Measurements from ENCODE around the gene EFNA1. TPM values are rescaled to one million over a fixed set of nuclear protein-coding genes. Genes with fewer than 3 reads are reported as not detected.
A peak's percentile ranks its signal among the peaks of the same experiment; 100 is the strongest.
"Not testable (repeated sequence)": the region's sequence is repeated elsewhere in the genome, so short reads cannot be mapped to it uniquely, and the experiment has no call there.

The EFNA1 gene
- total RNA-seq, 1 donor from 2014 or later, result 178 TPM

DNA sequence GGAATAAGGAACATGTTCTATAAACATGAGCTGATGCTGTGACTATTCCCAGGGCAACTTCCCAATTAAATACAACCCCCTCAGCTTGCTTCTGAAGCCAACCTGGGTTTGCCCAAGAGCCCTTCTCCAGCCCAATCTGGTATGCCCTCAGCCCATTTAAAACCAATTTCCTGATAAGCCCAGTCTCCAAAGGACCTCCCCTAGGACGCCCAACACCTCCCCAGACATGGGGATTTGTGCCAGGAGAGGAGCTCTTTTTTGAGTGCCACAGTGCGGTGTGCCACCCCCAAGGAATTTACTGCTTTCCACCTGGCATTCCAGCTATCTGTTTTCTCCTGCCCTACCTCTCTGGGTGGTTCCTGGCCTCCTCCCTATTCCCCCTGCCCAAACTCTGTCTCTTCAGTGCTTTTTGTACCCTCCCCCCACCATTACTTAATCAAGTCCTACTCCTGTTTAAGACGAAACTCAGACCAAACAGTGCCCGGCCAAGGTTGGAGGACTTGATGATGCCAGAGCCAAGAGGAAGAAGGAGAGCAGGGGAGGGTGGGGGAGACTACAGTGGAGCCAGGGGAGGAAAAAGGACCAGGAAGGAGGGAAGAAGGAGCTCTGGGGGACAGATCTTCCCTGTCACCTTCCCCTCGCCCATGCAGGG lies 11.4 kb upstream of the EFNA1 start:
- peak overlapping the region; percentile 47 for H3K27ac ChIP-seq
- H3K4me1 ChIP-seq, result no peaks in the 10 kb centered on the region
- TF ChIP-seq CTCF (IDR thresholded peaks at IDR 0.05), result no peak
- H3K36me3 ChIP-seq, result no peaks in the 10 kb centered on the region
- intact Hi-C loops (cut with DNase I), result no loop called here
- ATAC-seq (peak; percentile 85), DNase-seq (peak; percentile 84)
- H3K9me3 ChIP-seq, result no peaks in the 10 kb centered on the region
- H3K4me3 ChIP-seq, result no peak overlapping the region
- no peaks in the 10 kb centered on the region for H3K27me3 ChIP-seq

DNA sequence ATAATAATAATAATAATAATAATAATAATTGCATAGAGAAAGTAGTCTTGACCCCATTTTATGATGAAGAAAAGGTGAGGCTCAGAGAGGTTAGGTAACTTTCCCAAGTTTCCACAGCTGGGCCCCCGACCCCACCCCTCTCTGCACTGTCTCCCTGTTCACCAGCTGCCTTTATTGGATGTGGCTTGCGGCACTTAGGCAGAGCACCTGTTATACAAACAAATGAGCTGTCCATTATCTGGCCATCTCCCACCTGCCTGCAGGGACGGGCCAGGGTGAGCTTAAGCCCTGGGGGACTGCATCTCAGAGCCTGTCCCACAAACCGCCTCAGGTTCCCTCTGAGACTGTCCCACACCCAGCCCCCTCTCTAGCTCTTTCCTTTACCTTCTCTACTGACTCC lies 10.1 kb upstream of the EFNA1 start:
- Histone ChIP-seq H3K4me1 (no peaks in the 10 kb centered on the region), H3K9me3 (no peaks in the 10 kb centered on the region), H3K27ac (no peak overlapping the region), H3K4me3 (no peak overlapping the region), H3K36me3 (no peaks in the 10 kb centered on the region), H3K27me3 (no peaks in the 10 kb centered on the region)
- TF ChIP-seq CTCF (IDR thresholded peaks at IDR 0.05), result no peak
- intact Hi-C loops (cut with DNase I), result no loop called here
- DNase-seq (no peak), ATAC-seq (no peak)

DNA sequence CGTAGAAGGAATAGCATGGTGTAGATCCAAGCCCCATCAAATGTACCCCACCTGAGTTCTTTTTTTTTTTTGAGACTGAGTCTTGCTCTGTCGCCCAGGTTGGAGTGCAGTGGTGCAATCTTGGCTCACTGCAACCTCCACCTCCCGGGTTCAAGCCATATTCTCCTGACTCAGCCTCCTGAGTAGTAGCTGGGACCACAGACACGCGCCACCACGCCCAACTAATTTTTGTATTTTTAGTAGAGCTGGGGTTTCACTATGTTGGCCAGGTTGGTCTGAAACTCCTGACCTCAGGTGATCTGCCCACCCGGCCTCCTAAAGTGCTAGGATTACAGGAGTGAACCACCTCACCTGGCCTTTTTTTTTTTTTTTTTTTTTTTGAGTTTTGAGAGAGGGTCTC lies 9.6 kb upstream of the EFNA1 start:
- H3K27me3 ChIP-seq; H3K36me3 ChIP-seq; H3K27ac ChIP-seq; H3K4me3 ChIP-seq; H3K4me1 ChIP-seq; DNase-seq; ATAC-seq; H3K9me3 ChIP-seq; intact Hi-C loops (cut with DNase I): not testable (repeated sequence)

DNA sequence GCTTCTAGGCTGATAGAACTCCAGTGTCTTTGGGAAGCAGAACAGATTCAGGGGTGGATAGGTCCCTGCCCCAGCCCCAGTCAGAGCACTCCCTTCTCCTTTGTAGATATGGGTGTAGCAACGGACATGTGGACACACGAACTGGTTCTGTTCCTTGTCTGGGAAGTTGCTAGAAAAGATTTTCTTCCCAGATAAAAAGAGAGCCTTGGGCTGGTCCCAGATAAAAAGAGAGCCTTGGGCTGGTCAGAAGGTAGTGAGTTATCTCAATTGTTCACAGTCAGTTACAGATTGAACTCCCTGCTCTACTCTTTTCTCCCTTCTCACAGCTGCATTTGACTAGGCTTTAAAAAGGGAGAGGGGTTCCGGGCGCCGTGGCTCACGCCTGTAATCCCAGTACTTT lies 7.4 kb upstream of the EFNA1 start:
- TF ChIP-seq CTCF (IDR thresholded peaks at IDR 0.05), result no peak
- no peak overlapping the region for H3K27ac ChIP-seq
- ATAC-seq (no peak), DNase-seq (no peak)
- H3K4me1 ChIP-seq, result peaks cover 3% of the 10 kb centered on the region
- intact Hi-C loops (cut with DNase I), result no loop called here
- H3K9me3 ChIP-seq, result no peaks in the 10 kb centered on the region
- H3K4me3 ChIP-seq, result no peak overlapping the region
- no peaks in the 10 kb centered on the region for H3K36me3 ChIP-seq
- no peaks in the 10 kb centered on the region for H3K27me3 ChIP-seq

DNA sequence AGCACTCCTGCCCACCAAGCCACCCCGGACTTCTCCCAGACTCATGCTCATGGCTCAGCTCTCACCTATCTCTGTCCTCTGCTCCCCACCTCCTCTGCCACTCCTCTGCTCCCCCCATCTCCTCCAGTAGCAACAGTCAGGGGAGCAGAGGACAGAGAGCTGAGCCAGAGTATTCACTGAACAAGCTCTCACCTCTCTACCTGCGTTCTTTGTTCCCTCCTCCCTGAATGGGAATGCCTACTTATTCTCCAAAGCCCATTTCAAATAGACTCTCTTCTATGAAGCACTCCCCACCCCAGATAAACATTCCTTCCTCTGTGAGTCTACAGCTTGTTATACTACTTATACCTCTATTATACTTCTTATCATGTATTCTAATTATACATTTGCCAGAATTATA lies 6.4 kb upstream of the EFNA1 start:
- Histone ChIP-seq H3K4me1 (peaks cover 13% of the 10 kb centered on the region), H3K27ac (no peak overlapping the region), H3K9me3 (no peaks in the 10 kb centered on the region), H3K4me3 (no peak overlapping the region), H3K27me3 (no peaks in the 10 kb centered on the region), H3K36me3 (no peaks in the 10 kb centered on the region)
- DNase-seq (no peak), ATAC-seq (peak; percentile 61)
- intact Hi-C loops (cut with DNase I), result no loop called here
- no peak for TF ChIP-seq CTCF (IDR thresholded peaks at IDR 0.05)

DNA sequence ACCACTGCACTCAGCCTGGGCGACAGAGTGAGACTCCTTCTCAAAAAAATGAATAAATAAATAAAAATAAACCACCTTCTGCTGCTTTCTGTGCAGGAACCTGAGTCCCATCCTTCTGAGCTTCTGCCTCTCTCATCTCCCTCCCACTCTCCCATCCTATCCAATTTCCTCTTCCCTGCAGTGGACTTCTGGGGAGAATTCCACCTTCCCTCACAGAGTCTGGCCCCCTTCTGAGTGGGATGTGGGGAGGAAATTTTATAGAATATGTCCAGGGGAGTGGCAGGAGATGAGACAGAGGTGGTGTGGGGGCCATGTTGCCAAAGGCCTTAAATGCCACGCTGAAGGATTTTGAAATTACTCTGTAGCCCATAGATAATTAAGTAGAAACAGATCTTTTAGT lies 5.4 kb upstream of the EFNA1 start:
- intact Hi-C loops (cut with DNase I), result no loop called here
- no peak overlapping the region for H3K27ac ChIP-seq
- ATAC-seq, result no peak
- no peaks in the 10 kb centered on the region for H3K9me3 ChIP-seq
- no peak for TF ChIP-seq CTCF (IDR thresholded peaks at IDR 0.05)
- H3K4me1 ChIP-seq, result peaks cover 19% of the 10 kb centered on the region
- DNase-seq, result no peak
- peaks cover 4% of the 10 kb centered on the region for H3K27me3 ChIP-seq
- no peak overlapping the region for H3K4me3 ChIP-seq
- H3K36me3 ChIP-seq, result no peaks in the 10 kb centered on the region

Data from upper lobe of right lung (tissue), 1 donor.